Germinal center (tissue), 1 donor: ENCODE results near the gene GMDS.
A peak's percentile ranks its signal among the peaks of the same experiment; 100 is the strongest.

Experiments
- DNase-seq: peaks from one replicate; pipeline ENCODE4 v3.0.0; 2012; ENCODE audit warnings: mixed read lengths, low spot score

GMDS gene

GRCh38 chr6:1612974-1613306, 632.5 kb downstream of the GMDS start:
- DNase-seq = no peak

- no peak for DNase-seq
Observed at GRCh38 chr6:1612299-1612973, 633.0 kb downstream of the GMDS start.

- no peak for DNase-seq
Observed at GRCh38 chr6:1611572-1612298, 633.7 kb downstream of the GMDS start.

GRCh38 chr6:1611322-1611571, 634.2 kb downstream of the GMDS start:
- DNase-seq = peak; percentile 45

- no peak for DNase-seq
Observed at GRCh38 chr6:1610497-1611321, 634.7 kb downstream of the GMDS start.

GRCh38 chr6:1609648-1610496, 635.5 kb downstream of the GMDS start, which contains the start of gene FOXC1:
FOXC1 (plus strand) TSS chr6:1609915; CDS start chr6:1610446, 531 bp downstream.
- peak; percentile 80 for DNase-seq

- no peak for DNase-seq
Observed at GRCh38 chr6:1609041-1609647, 636.3 kb downstream of the GMDS start.

GRCh38 chr6:1608222-1609040, 637.0 kb downstream of the GMDS start:
- no peak for DNase-seq

- DNase-seq = no peak
Observed at GRCh38 chr6:1607516-1608221, 637.7 kb downstream of the GMDS start.

- DNase-seq = no peak
Observed at GRCh38 chr6:1606780-1607515, 638.5 kb downstream of the GMDS start.

GRCh38 chr6:1605893-1606779, 639.3 kb downstream of the GMDS start:
- no peak for DNase-seq

- no peak for DNase-seq
Observed at GRCh38 chr6:1605004-1605892, 640.2 kb downstream of the GMDS start.

- peak; percentile 73 for DNase-seq
Observed at GRCh38 chr6:1604158-1605003, 641.0 kb downstream of the GMDS start.

GRCh38 chr6:1603708-1604107, 641.7 kb downstream of the GMDS start:
- no peak for DNase-seq

GRCh38 chr6:1602049-1602713, 643.2 kb downstream of the GMDS start:
- DNase-seq = no peak
